ENCODE results near the gene PRIM2.
"Not testable (repeated sequence)": the region's sequence is repeated elsewhere in the genome, so short reads cannot be mapped to it uniquely, and the experiment has no call there.

PRIM2 gene

DNA sequence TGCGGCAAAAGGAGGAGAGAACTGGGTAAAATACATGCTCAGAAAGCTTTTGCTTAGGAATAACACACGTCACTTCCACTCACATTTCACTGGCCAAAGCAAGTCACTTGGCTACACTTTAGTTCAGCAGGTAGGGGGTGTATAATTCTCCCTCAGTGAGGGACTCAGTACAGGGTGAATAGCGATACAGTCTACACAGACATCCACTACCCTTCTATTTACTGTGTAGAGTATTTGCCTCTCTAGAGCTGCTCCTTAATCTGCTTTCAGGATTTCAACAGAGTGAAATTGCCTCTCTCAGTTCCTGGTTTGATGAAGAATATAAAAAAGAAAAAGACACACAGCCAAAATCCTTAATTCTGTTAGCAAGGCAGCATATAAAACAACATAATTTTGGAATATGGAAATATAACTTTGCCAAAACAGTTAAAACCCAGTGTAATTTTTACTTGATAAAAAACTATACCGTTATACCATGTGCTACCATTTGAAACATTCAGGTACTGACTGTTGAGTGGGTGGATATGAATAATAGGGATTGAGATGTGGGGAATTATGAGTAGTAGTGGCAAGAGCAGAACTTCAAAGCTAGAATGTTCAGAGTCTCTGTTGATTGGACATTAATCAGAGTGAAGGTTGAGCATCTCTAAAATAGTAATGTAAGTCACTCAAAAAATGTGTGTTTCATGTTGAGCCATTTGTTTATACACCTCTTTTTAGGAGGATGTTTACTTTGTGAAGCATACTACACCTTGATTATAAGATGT, 51.7 kb downstream of the PRIM2 start:
- DNase-seq: not testable (repeated sequence)

DNA sequence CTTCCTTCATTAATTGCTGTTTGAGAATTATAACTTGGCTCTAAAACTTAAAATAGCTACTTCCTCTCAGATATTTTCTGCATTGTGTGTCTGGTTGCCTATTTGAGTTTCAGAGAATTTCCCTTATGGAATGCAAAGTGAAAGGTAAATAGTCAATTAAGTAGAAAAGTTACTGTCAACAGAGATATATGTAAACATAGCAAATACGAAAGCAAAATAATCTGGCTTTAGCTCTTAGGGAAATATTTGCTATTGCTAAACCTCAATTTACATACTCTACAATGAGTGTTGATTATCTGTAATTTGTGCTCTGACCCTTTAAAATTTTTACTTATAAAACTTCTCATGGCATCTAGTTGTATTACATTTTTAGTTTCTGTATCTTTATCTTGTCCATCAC, 54.3 kb downstream of the PRIM2 start:
- DNase-seq: not testable (repeated sequence)

DNA sequence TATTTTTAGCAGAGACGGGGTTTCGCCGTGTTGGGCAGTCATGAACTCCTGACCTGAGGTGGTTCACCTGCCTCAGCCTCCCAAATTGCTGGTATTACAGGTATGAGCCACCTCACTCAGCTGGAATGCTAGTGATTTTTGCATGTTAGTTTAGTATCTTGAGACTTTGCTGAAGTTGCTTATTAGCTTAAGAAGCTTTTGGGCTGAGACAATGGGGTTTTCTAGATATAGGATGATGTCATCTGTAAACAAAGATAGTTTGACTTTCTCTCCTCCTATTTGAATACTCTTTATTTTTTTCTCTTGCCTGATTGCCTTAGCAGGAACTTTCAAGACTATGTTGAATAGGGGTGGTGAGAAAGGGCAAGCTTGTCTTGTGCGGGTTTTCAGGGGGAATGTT, 57.3 kb downstream of the PRIM2 start:
- not testable (repeated sequence) for DNase-seq

DNA sequence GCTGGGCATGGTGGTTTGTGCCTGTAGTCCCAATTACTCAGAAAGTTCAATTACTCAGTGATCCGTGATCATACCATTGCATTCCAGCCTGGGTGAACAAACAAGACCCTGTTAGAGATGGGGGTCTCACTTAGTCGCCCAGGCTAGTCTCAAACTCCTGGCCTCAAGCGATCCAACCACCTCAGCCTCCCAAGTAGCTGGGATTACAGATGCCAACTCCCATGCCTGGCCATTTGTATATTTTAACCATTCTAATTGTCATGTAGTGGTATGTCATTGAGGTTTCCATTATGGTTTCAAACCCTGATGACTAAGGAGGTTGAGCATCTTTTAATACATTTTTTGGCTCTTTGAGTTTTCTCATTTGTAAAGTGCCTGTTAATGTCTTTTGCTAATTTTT, 58.7 kb downstream of the PRIM2 start:
- not testable (repeated sequence) for DNase-seq

DNA sequence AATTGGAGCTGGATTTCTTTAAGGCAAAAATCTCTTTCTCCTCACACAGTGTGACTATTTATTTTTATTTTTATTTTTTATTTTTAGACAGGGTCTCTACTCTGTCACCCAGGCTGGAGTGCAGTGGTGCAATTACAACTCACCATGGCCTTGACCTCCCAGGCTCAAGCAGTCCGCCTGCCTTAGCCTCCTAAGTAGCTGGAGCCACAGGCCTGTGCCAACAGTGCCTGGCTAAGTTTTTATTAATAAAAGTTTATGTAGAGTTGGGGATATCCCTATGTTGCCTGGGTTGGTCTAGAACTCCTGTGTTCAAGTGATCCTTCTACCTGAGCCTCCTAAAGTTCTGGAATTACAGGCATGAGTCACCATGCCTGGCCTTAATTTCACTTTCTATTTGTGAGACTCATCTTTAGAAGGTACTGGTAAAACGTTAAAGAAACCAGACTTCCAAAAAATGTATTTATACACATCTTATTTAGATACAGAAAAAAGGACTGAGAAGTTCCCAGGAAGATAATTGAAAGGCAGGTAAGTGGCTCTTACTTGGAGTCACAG, 71.7 kb downstream of the PRIM2 start:
- not testable (repeated sequence) for DNase-seq

DNA sequence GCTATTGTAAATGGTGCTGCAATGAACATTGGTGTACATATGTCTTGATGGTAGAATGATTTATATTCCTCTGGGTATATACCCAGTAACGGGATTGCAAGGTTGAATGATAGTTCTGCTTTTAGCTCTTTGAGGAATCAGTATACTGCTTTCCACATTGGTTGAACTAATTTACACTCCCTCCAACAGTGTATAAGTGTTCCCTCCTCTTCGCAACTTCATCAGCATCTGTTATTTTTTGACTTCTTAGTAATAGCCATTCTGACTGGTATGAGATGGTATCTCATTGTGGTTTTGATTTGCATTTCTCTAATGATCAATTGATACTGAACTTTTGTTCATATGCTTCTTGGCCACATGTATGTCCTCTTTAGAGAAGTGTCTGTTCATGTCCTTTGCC, 73.4 kb downstream of the PRIM2 start:
- DNase-seq: not testable (repeated sequence)

DNA sequence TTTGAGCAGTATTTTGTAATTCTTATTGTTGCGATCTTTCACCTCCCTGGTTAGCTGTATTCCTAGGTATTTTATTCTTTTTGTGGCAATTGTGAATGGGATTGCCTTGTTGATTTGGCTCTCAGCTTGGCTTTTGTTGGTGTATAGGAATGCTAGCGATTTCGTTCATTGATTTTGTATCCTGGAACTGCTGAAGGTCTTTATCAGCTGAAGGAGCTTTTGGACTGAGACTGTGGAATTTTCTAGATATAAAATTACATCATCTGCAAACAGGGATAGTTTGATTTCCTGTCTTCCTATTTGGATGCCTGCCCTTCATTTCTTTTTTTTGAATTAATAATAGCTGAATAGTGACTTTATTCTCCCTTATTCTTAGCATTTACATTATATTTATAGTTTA, 74.6 kb downstream of the PRIM2 start:
- not testable (repeated sequence) for DNase-seq

DNA sequence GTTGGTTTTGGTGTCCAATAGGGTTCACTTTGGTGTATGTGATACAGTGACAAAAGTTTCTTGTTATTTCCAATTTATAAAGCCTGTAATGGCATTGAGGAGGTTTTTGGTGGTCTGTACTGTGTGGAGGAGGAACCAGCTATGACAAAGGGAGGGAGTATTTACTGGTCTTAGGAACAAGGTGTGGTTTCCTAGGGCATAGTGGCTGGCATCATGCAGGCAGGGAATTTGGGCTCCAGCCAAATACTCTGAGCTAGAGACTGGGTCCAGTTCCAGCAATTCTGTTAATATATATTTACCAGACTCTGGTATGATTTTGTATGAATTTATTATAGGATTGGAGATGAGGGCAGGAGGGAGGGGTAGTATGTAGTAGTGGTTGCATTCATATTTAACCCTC, 101.9 kb downstream of the PRIM2 start:
- DNase-seq: not testable (repeated sequence)

DNA sequence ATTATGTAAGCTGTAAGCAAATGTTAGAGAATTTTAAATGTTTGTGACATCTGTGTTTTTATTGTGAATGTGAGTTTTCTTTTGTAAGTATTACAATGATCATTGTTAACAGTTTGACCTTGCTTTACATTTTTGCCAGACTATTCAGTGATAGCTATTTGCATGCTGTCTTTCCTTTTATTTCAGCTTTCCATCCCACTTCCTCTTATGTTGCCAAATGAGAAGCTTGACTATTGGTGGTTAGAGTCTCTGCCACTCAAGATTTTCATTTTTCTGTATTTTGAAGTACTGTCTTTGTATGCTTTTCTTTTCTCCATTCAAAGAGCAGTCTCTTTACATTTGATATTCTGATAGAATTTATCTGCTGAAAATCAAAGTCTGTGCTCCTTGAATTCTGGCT, 104.1 kb downstream of the PRIM2 start:
- no peak for DNase-seq

DNA sequence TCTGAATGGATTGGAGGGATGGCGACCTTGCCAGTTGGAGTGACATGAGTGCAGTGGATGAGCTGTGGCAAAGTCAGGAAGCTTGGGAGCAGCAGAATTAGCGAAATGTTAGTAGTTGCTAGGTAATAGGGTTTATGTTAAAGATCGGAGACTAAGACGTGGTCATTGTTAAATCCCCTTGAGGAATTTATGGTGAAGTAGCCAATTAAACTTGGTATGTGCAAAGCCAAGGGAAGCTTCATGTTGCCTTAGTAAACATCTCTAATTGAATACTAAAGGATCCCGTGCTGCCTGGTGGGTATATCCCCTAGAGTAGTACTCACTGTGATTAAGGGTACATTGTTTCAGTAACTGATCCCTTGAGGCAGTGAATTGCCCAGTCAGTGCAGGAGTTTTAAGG, 106.0 kb downstream of the PRIM2 start:
- no peak for DNase-seq

DNA sequence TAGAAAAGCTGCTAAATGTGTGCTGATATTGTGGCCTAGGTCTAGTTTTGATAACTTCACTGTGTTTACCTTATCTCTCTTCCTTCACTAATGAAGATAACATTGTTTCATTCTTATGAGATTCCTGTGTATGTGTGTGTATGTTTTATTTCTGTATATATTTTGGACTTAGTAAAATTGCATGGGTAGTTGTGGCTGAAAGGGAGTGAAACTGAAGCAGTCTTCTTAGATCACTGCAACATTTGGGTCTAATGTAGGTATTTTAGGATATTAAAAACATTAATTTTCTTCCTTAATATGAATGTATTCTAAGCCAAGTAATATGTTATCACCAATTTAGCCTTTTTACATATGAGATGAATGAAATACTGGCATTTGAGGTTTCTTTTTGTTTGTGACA, 114.3 kb downstream of the PRIM2 start:
- DNase-seq: not testable (repeated sequence)

DNA sequence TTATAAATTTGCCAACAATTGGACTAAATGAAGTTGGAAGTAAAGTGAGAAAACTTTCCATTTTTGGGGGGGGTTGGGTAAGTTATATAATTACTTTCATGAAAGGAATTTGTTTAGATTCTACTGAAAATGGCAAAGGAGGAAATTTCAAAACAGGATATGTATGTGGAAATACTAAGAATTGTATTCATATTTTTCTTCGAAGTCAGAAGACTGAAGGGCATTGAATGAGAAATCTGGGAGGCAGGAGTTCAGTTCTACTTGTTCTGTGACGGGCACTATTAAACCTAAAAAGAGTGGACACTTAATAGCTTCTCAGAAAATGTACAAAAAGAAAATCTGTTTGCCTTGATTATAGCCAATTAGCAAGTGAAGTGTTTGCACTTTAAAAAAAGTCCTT, 114.7 kb downstream of the PRIM2 start:
- no peak for DNase-seq

DNA sequence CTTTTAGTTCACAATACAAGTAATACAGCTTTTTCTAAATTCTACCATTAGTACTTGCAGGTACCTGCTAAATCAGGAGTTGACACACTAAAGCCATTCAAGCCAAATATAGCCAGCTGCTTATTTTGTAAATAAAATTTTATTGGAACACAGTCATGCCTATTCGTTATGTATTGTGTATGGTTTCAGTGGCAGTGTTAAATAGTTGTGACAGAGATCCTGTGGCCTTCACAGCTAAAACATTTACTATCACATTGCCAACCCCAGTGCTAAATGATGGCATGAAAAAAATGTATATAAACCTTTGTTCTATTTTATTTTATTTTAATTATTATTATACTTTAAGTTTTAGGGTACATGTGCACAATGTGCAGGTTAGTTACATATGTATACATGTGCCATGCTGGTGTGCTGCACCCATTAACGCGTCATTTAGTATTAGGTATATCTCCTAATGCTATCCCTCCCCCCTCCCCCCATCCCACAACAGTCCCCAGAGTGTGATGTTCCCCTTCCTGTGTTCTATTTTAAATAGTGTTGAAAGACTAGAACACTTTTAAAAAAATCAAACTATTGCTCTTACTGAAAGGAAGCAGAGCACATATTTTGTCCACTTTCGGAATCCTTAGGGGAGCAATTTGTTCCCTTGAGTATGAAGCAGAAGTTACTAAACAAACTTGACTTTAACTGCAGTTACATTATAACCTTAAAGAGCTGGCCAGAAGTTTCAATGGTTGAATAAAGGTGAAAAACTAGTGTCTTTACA, 115.7 kb downstream of the PRIM2 start:
- DNase-seq: no peak

DNA sequence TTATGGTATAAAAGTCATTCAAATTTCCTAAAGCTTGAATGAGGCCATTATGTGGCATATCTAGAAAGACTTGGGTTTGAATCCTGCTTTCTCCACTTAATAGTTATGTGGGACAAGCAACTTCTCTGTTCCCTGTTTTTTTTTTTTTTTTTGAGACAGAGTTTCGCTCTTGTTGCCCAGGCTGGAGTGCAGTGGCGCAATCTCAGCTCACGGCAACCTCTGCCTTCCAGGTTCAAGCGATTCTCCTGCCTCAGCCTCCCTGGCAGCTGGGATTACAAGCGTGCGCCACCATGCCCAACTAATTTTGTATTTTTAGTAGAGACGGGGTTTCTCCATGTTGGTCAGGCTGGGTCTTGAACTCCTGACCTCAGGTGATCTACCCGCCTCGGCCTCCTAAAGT, 116.4 kb downstream of the PRIM2 start:
- not testable (repeated sequence) for DNase-seq

DNA sequence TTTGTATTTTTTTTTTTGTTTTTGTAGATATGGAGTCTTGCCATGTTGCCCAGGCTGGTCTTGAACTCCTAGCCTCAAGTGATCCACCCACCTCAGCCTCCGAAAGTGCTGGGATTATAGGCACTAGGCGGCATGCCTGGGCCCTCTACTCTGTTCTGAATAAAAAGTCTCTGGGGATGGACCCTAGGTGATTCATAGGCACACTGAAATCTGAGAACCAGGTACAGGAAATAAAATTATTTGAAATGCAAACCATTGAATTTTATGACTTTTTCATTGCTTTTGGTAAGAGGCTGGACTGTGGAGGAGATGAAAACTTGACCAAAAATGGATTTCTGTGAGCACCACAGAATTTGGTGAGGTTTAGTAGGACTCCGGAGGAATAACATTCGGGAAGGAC, 117.5 kb downstream of the PRIM2 start:
- no peak for DNase-seq

DNA sequence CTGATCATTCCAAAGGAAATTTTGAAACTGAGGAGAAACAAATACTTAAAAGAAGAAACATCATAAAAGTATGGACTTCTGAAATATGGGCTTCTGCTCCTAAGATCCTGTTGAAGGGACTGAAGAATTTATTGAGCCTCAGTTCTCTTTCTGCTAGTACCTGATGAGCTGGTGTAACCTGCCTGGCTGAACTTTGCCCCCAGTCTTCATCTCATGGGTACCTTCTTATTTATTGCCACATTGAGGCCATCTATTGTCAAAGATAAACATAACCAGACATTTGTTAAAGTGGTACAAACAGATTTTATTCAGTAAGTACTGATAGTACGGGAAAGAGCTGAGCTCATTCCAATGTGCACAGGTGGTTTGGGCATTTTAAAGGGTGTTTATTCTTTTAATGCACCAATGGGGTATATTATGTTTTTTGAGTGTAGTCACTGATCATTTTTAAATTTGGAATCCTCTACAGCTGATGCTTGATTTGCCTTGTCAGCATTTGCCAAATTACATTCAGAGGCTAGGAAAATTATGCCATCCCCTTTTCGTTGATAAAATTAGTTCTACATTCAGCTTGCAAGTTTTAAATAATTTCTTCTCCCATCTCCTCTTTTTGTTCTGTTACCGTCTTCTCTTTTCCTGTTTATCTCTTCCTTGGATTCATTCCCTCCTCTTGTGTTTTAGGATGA, 118.2 kb downstream of the PRIM2 start:
- DNase-seq: no peak

DNA sequence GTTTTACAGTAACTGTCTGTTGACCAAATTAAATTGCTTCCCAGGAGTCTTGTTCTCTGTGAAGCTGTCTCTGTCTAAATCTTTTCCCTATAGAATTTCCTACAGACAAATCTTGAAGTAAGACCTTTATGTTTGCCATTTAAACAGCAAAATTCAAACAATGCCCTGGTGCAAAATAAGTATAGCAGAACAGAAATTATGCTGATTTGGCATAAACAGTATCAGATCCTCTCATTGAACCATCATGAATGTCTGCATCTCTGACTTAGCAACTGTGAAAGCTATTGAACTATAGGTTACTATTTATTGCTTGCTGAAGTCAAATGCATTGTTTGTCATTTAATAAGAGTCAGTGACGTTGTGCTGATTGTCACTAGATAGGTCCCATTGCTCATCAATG, 123.3 kb downstream of the PRIM2 start:
- not testable (repeated sequence) for DNase-seq

DNA sequence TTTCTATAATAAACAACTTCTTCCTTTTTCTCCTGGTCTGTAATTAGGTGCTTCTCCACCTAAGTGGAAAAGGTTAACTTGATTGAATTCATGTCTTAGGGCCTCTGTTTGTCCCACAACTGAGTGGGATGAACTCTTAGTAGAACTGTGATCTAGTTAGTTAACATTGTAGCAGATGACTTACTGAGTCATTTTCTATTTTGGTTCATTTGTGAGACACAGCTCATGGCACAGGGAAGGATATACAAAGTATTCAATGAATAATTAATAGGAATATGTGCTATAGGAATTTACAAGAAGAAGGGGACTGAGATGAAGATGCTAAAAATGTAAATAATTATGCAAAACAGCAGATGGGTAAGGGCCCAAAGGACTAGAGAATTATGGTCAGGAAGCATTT, 124.7 kb downstream of the PRIM2 start:
- DNase-seq: not testable (repeated sequence)

DNA sequence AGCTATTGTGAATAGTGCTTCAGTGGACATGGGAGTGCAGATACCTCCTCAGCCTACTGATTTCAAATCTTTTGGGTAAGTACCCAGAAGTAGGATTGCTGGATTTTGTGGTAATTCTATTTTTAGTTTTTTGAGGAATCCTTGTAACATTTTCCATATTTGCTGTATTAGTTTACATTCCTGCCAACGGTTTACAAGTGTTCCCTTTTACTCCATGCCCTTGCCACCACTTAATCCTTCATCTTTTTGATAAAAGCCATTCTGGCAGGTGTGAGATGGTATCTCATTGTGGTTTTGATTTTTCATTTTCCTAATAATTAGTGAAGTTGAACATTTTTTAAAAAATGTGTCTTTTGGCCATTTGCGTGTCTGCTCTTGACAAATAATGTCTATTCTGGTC, 125.8 kb downstream of the PRIM2 start:
- not testable (repeated sequence) for DNase-seq

DNA sequence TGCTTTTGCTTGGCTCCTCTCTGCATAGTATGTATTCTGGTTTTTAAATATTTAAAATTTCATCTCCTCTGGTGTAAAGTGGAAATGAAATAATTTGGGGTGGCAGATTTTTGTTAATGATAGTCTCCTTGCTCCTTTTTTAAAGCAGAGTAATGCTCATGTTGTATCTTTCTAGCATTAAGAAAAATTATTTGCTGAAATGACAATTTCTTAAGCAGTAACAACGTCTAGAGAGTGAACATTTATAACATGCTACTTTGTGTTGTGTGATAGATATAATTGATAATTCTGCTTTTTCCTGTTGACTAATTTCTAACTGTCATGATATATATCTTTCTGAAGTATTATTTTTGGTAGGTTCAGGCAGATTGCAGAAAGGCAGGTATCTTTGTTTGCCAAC, 127.4 kb downstream of the PRIM2 start:
- not testable (repeated sequence) for DNase-seq

DNA sequence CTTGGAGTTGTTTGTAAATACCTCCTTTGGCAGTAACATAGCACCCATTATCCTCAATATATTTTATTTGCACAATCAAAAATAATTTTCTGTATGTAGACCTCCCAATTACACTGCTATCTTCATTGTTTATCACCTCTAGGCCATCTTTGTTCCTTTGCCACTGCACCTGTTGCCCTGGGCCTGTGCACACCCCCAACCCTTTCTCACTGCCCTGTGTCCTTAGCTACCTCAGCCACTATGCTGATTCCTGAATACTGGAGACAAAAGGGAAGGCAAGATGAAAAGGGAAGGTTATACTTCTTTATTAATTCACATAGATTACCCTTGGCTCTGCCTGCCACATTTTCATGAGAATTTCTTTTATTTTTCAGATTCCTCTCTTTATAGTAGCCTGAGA, 127.9 kb downstream of the PRIM2 start:
- not testable (repeated sequence) for DNase-seq

DNA sequence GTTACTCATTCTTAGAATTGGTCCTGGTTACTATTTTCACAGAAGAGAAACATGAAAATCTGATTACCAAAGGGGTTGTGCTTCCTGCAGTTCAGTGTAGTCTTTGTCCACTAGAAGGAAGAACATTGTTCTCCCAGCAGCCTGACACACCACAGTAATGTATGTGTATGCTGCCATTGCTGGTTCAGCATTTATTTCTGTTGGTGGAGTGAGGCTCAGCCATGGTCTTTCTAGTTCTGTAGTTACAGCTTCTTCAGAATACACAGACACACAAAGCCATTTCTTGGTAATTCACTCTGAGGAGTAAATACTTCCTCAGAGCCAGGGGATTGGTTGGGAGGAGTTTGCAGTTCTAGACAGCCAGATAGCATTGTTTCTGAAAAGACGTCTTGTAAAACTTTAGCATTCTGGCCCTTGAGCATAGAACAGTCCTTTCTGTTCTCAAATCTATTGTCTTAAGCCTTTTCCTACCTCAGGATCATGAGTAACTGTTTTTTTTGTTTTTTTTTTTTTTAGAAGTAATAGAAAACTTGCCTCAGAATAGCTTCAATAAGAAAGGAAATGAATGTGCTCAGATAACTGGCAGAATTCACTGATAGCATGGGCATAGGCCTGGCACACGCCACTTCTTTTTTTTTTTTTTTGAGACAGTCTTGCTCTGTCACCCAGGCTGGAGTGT, 128.5 kb downstream of the PRIM2 start:
- DNase-seq: not testable (repeated sequence)
